ENCODE measurements around the gene C6orf89. TPM values are rescaled to one million over a fixed set of nuclear protein-coding genes. Genes with fewer than 3 reads are reported as not detected.

Gene C6orf89
- total RNA-seq, 1 donor from 2014 or later = 54.7 TPM

- ATAC-seq (no peak), DNase-seq (no peak)
- no peak overlapping the region for H3K27ac ChIP-seq
- H3K4me3 ChIP-seq = no peak overlapping the region
- no peaks in the 10 kb centered on the region for H3K9me3 ChIP-seq
- H3K36me3 ChIP-seq = peaks cover 13% of the 10 kb centered on the region
- peaks cover 12% of the 10 kb centered on the region for H3K4me1 ChIP-seq
- TF ChIP-seq, protein P1, sequence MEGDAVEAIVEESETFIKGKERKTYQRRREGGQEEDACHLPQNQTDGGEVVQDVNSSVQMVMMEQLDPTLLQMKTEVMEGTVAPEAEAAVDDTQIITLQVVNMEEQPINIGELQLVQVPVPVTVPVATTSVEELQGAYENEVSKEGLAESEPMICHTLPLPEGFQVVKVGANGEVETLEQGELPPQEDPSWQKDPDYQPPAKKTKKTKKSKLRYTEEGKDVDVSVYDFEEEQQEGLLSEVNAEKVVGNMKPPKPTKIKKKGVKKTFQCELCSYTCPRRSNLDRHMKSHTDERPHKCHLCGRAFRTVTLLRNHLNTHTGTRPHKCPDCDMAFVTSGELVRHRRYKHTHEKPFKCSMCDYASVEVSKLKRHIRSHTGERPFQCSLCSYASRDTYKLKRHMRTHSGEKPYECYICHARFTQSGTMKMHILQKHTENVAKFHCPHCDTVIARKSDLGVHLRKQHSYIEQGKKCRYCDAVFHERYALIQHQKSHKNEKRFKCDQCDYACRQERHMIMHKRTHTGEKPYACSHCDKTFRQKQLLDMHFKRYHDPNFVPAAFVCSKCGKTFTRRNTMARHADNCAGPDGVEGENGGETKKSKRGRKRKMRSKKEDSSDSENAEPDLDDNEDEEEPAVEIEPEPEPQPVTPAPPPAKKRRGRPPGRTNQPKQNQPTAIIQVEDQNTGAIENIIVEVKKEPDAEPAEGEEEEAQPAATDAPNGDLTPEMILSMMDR (IDR thresholded peaks at IDR 0.05) = no peak
- intact Hi-C loops (cut with DNase I) = no loop called here
- no peaks in the 10 kb centered on the region for H3K27me3 ChIP-seq (ENCODE audit: low read depth)
Measured at GRCh38 chr6:36929607-36930006, 43.9 kb downstream of the C6orf89 start.

- H3K27me3 ChIP-seq (ENCODE audit: low read depth) = no peaks in the 10 kb centered on the region
- ATAC-seq = no peak
- no peak overlapping the region for H3K27ac ChIP-seq
- no peak for DNase-seq
- H3K36me3 ChIP-seq = peaks cover 4% of the 10 kb centered on the region
- H3K4me3 ChIP-seq = no peak overlapping the region
- TF ChIP-seq, protein P1 (IDR thresholded peaks at IDR 0.05) = no peak
- intact Hi-C loops (cut with DNase I) = no loop called here
- no peaks in the 10 kb centered on the region for H3K9me3 ChIP-seq
- H3K4me1 ChIP-seq = peaks cover 12% of the 10 kb centered on the region
Measured at GRCh38 chr6:36930483-36930882, 44.7 kb downstream of the C6orf89 start.

DNA sequence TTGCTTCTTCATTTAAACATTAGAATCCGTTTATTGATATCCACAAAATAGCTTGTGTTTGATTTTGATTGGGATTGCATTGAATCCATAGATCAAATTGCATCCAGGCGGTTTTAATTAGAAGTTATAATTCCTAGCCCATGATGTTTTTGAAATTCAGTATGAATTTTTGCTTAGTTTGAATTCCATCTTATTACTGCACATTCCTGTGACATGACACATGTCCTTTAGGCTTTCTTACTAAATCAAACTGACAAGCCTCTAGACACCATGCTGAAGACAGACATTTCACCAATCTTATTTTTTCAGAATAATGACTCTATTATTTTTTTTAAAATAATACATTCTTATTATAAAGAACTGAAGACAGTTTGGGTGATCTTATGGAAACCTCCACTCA, 47.4 kb downstream of the C6orf89 start:
- H3K27me3 ChIP-seq (ENCODE audit: low read depth) = no peaks in the 10 kb centered on the region
- TF ChIP-seq, protein P1 (IDR thresholded peaks at IDR 0.05) = no peak
- no peak for ATAC-seq
- intact Hi-C loops (cut with DNase I) = no loop called here
- H3K4me1 ChIP-seq = peaks cover 4% of the 10 kb centered on the region
- H3K27ac ChIP-seq = no peak overlapping the region
- no peak overlapping the region for H3K4me3 ChIP-seq
- no peak for DNase-seq
- no peaks in the 10 kb centered on the region for H3K9me3 ChIP-seq
- no peaks in the 10 kb centered on the region for H3K36me3 ChIP-seq

DNA sequence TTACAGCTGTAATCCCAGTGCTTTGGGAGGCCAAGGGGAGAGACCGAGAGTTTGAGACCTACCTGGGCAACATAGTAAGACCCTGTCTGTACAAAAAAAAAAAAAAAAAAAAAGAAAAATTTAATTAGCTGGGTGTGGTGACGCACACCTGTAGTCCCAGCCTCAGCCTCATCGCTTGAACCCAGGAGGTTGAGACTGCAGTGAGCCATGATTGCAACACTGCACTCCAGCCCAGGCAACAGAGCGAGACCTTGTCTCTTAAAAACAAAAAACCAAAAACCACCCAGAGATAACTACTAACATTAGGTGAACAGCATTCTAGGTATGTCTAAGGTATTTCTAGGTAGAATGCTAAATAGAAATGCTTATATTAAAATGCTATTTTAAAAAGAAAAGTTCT, 47.8 kb downstream of the C6orf89 start:
- intact Hi-C loops (cut with DNase I) = no loop called here
- Histone ChIP-seq H3K4me1 (peaks cover under 1% of the 10 kb centered on the region), H3K36me3 (no peaks in the 10 kb centered on the region), H3K27me3 (ENCODE audit: low read depth) (no peaks in the 10 kb centered on the region), H3K4me3 (no peak overlapping the region), H3K9me3 (no peaks in the 10 kb centered on the region), H3K27ac (no peak overlapping the region)
- ATAC-seq (no peak), DNase-seq (no peak)
- TF ChIP-seq, protein P1 (IDR thresholded peaks at IDR 0.05) = no peak

- no peak for DNase-seq
- Histone ChIP-seq H3K36me3 (no peaks in the 10 kb centered on the region), H3K4me1 (no peaks in the 10 kb centered on the region), H3K27ac (no peak overlapping the region), H3K9me3 (no peaks in the 10 kb centered on the region), H3K27me3 (ENCODE audit: low read depth) (no peaks in the 10 kb centered on the region), H3K4me3 (no peak overlapping the region)
- ATAC-seq = no peak
- TF ChIP-seq, protein P1 (IDR thresholded peaks at IDR 0.05) = no peak
- intact Hi-C loops (cut with DNase I) = no loop called here
Measured at GRCh38 chr6:36934901-36935300, 49.1 kb downstream of the C6orf89 start.

DNA sequence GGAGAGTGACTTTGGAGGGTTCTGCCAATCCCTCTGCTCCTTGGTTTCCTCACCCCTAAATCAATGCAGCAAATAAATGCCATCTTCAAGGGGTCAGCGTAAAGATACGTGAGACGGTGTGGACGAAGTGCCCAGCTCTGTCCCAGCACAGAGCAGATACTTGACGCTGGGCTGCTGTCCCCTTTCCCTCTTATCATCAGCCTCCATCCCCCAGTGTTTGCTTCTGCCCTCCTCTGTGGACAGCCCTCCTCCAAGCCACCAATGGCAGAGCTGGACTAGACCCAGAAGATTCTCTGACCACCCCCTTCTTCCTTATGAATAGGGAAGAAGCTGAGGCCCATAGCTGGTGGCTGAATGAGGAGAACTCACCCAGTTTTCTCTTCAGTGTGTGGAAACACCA, 51.1 kb downstream of the C6orf89 start:
- Histone ChIP-seq H3K27ac (no peak overlapping the region), H3K27me3 (ENCODE audit: low read depth) (no peaks in the 10 kb centered on the region), H3K36me3 (no peaks in the 10 kb centered on the region), H3K4me1 (no peaks in the 10 kb centered on the region), H3K4me3 (no peak overlapping the region), H3K9me3 (no peaks in the 10 kb centered on the region)
- TF ChIP-seq, protein P1 (IDR thresholded peaks at IDR 0.05) = no peak
- no peak for DNase-seq
- ATAC-seq = no peak
- intact Hi-C loops (cut with DNase I) = no loop called here
